OCI-LY7 (cell line): Measurements from ENCODE around the gene CHSY3. TPM values are rescaled to one million over a fixed set of nuclear protein-coding genes. Genes with fewer than 3 reads are reported as not detected.

Experiments used
- BruUV-seq: library from RNA; stranded (reverse); fragments of 400-500 nt; replicated peaks from 2 replicates; lab custom pipeline; 2021; lab: Mats Ljungman, UMichigan
- CTCF ChIA-PET: fragments of 300-600 bp; sonication (Branson Sonifier 250); formaldehyde crosslinking; loops from one replicate; lab custom pipeline; 2022; ENCODE audit warnings: antibody characterized with exemption; ENCODE audit not compliant: unreplicated experiment; lab: Charles Lee
- POLR2A ChIA-PET: fragments of 300-600 bp; sonication (Branson Sonifier 250); formaldehyde crosslinking; loops from one replicate; lab custom pipeline; 2022; ENCODE audit warnings: antibody characterized with exemption; lab: Charles Lee
- DNase-seq: peaks from one replicate; pipeline ENCODE4 v3.0.0-alpha.2; 2015; ENCODE audit warnings: low spot score
- H2AFZ ChIP-seq: fragments of 200-600 bp; sonication (generic), shearing (Covaris generic); 2 replicates; pipeline ENCODE4 v1.6.1; 2014; ENCODE audit warnings: mild to moderate bottlenecking, antibody characterized with exemption, low read length, moderate library complexity
- H3K27ac ChIP-seq: fragments of 200-600 bp; sonication (generic); 2 replicates; pipeline ENCODE4 v1.5.1; 2014; ENCODE audit warnings: mixed run types, low read depth, mild to moderate bottlenecking, moderate library complexity, low read length, inconsistent platforms; ENCODE audit not compliant: poor library complexity, severe bottlenecking
- H3K36me3 ChIP-seq: fragments of 200-600 bp; sonication (generic); 2 replicates; pipeline ENCODE4 v1.6.1; 2014; ENCODE audit warnings: mild to moderate bottlenecking, antibody characterized with exemption, low read length, moderate library complexity, mixed read lengths; ENCODE audit not compliant: insufficient read depth
- H3K4me1 ChIP-seq: fragments of 200-600 bp; sonication (generic); 2 replicates; pipeline ENCODE4 v1.5.1; 2014; ENCODE audit warnings: mild to moderate bottlenecking, low read length; ENCODE audit not compliant: insufficient read depth, poor library complexity, severe bottlenecking
- H3K4me2 ChIP-seq: fragments of 200-600 bp; sonication (generic); 2 replicates; pipeline ENCODE4 v1.6.1; 2014; ENCODE audit warnings: mild to moderate bottlenecking, low read length
- H3K4me3 ChIP-seq: fragments of 200-600 bp; sonication (generic); 2 replicates; pipeline ENCODE4 v1.5.1; 2014; ENCODE audit warnings: mild to moderate bottlenecking, low read depth, low read length; ENCODE audit not compliant: poor library complexity, severe bottlenecking
- H3K79me2 ChIP-seq: fragments of 200-600 bp; sonication (generic); 2 replicates; pipeline ENCODE4 v1.6.1; 2016; ENCODE audit warnings: low read depth, mild to moderate bottlenecking, low read length, moderate library complexity, mixed read lengths; ENCODE audit not compliant: insufficient read depth
- H3K9me2 ChIP-seq: fragments of 200-600 bp; sonication (generic); 2 replicates; pipeline ENCODE4 v1.6.1; 2016; ENCODE audit warnings: mild to moderate bottlenecking, low read length, mixed read lengths; ENCODE audit not compliant: insufficient read depth
- H3K9me3 ChIP-seq: fragments of 200-600 bp; sonication (generic); 2 replicates; pipeline ENCODE4 v1.6.1; 2014; ENCODE audit warnings: mild to moderate bottlenecking, mixed run types, low read length, mixed read lengths
- H4K20me1 ChIP-seq: fragments of 200-600 bp; sonication (generic); 2 replicates; pipeline ENCODE4 v1.6.1; 2014; ENCODE audit warnings: mild to moderate bottlenecking, antibody characterized with exemption, low read length, moderate library complexity, mixed read lengths; ENCODE audit not compliant: insufficient read depth
- CTCF ChIP-seq: fragments of 200-600 bp; sonication (generic); conservative IDR thresholded peaks from 2 replicates; pipeline ENCODE4 v1.5.1; 2014; ENCODE audit warnings: mild to moderate bottlenecking, antibody characterized with exemption, low read length, moderate library complexity, mixed read lengths
- EZH2phosphoT487 ChIP-seq: fragments of 200-600 bp; sonication (generic); IDR thresholded peaks from 2 replicates; pipeline ENCODE4 v1.6.1; 2018; ENCODE audit warnings: low read depth, borderline replicate concordance, mild to moderate bottlenecking, mixed run types, antibody characterized with exemption, low read length, moderate library complexity, mixed read lengths
- intact Hi-C: fragments of 100-400 bp; cut with micrococcal nuclease; formaldehyde crosslinking; loops from one replicate; pipeline ENCODE4 v1.10.0; 2022; ENCODE audit not compliant: unreplicated experiment
- total RNA-seq, 2 experiments: library from RNA; depleted of rRNA in 1 of 2; stranded (reverse); fragments of >200 nt in 1 of 2; shearing (Covaris generic) in 1 of 2; gene quantifications; 2 replicates each; pipeline ENCODE4 v1.2.3, GENCODE V29; 2014 to 2022

The CHSY3 gene
- total RNA-seq, 2 experiments from 2014 or later: not detected

- no peaks in the 10 kb centered on the region for H3K36me3 ChIP-seq
- H3K9me3 ChIP-seq: no peaks in the 10 kb centered on the region
- H3K27ac ChIP-seq: no peak overlapping the region
- POLR2A ChIA-PET: interaction anchor here (0.7 kb wide), 1 partner anchor 99 kb away, joined by 4 read pairs; no protein-coding TSS in a partner anchor
- intact Hi-C loops: no loop called here
- no peaks in the 10 kb centered on the region for H4K20me1 ChIP-seq
- CTCF ChIA-PET: no interaction called here
- no peaks in the 10 kb centered on the region for H3K79me2 ChIP-seq
- no peaks in the 10 kb centered on the region for H3K4me1 ChIP-seq
- no peak for DNase-seq
- no peak overlapping the region for H3K4me3 ChIP-seq
- H3K9me2 ChIP-seq: no peaks in the 10 kb centered on the region
- TF ChIP-seq CTCF: no peak
- no peak for TF ChIP-seq EZH2phosphoT487
- H2AFZ ChIP-seq: no peak overlapping the region
- no TSS peak for BruUV-seq
- H3K4me2 ChIP-seq: no peak overlapping the region
Observed at GRCh38 chr5:129938077-129938476, 33.8 kb downstream of the CHSY3 start.

GRCh38 chr5:129943936-129944335, 39.7 kb downstream of the CHSY3 start:
- no peak overlapping the region for H3K4me2 ChIP-seq
- CTCF ChIA-PET: no interaction called here
- no peak overlapping the region for H3K27ac ChIP-seq
- no peaks in the 10 kb centered on the region for H3K9me2 ChIP-seq
- no peaks in the 10 kb centered on the region for H3K4me1 ChIP-seq
- no peaks in the 10 kb centered on the region for H4K20me1 ChIP-seq
- BruUV-seq: no TSS peak
- H3K4me3 ChIP-seq: no peak overlapping the region
- POLR2A ChIA-PET: interaction anchor here (0.9 kb wide), 1 partner anchor 172 kb away, joined by 4 read pairs; no protein-coding TSS in a partner anchor
- H3K36me3 ChIP-seq: no peaks in the 10 kb centered on the region
- TF ChIP-seq CTCF (no peak), EZH2phosphoT487 (no peak)
- no peaks in the 10 kb centered on the region for H3K79me2 ChIP-seq
- no peak for DNase-seq
- H3K9me3 ChIP-seq: no peaks in the 10 kb centered on the region
- intact Hi-C loops: no loop called here
- no peak overlapping the region for H2AFZ ChIP-seq

- POLR2A ChIA-PET: interaction anchor here (0.5 kb wide), 1 partner anchor 33 kb away, joined by 4 read pairs; no protein-coding TSS in a partner anchor
- Histone ChIP-seq H3K9me2 (no peaks in the 10 kb centered on the region), H3K4me3 (no peak overlapping the region), H2AFZ (no peak overlapping the region), H3K79me2 (no peaks in the 10 kb centered on the region), H4K20me1 (no peaks in the 10 kb centered on the region), H3K36me3 (no peaks in the 10 kb centered on the region), H3K9me3 (no peaks in the 10 kb centered on the region), H3K4me2 (no peak overlapping the region), H3K4me1 (no peaks in the 10 kb centered on the region), H3K27ac (no peak overlapping the region)
- BruUV-seq: no TSS peak
- intact Hi-C loops: no loop called here
- no peak for DNase-seq
- TF ChIP-seq CTCF (no peak), EZH2phosphoT487 (no peak)
- CTCF ChIA-PET: no interaction called here
Observed at GRCh38 chr5:129945028-129945427, 40.8 kb downstream of the CHSY3 start.
